SU-DHL-6 (cell line): ENCODE data around the gene CRY2.

ENCODE experiments used
- H2AFZ ChIP-seq: fragments of 200-600 bp; sonication (generic); 2 replicates; pipeline ENCODE4 v1.6.1; 2014; ENCODE audit warnings: low read depth, mild to moderate bottlenecking, moderate library complexity, mixed read lengths, antibody characterized with exemption, low read length; ENCODE audit not compliant: severe bottlenecking
- H3F3A ChIP-seq: fragments of 200-600 bp; shearing (Covaris generic); 2 replicates; pipeline ENCODE4 v1.6.0; 2016; ENCODE audit warnings: antibody characterized with exemption, mild to moderate bottlenecking; ENCODE audit not compliant: insufficient read depth
- H3K27ac ChIP-seq: fragments of 200-600 bp; sonication (generic); 2 replicates; pipeline ENCODE4 v1.5.1; 2016; ENCODE audit warnings: low read depth, mild to moderate bottlenecking, low read length, moderate library complexity, mixed read lengths
- H3K27me3 ChIP-seq: fragments of 200-600 bp; sonication (generic), shearing (Covaris generic); 2 replicates; pipeline ENCODE4 v1.6.0; 2014; ENCODE audit warnings: mild to moderate bottlenecking, low read length
- H3K36me3 ChIP-seq: fragments of 200-600 bp; sonication (generic); 2 replicates; pipeline ENCODE4 v1.6.1; 2014; ENCODE audit warnings: mild to moderate bottlenecking, low read length, mixed read lengths
- H3K4me2 ChIP-seq: fragments of 300-600, 200-600 bp; shearing (Covaris generic), sonication (generic); 2 replicates; pipeline ENCODE4 v1.6.0; 2014; ENCODE audit warnings: low read length, low read depth, mild to moderate bottlenecking; ENCODE audit not compliant: poor library complexity, severe bottlenecking
- H3K4me3 ChIP-seq: fragments of 200-600 bp; sonication (generic); 2 replicates; pipeline ENCODE4 v1.5.1; 2014; ENCODE audit warnings: antibody characterized with exemption, low read length, mild to moderate bottlenecking, mixed read lengths; ENCODE audit not compliant: insufficient read depth, poor library complexity, severe bottlenecking
- H3K79me2 ChIP-seq: fragments of 200-600 bp; sonication (generic); 2 replicates; pipeline ENCODE4 v1.6.1; 2014; ENCODE audit warnings: mild to moderate bottlenecking, low read length, moderate library complexity; ENCODE audit not compliant: insufficient read depth
- H3K9ac ChIP-seq: fragments of 200-600 bp; sonication (generic); 2 replicates; pipeline ENCODE4 v1.7.0; 2014; ENCODE audit warnings: mild to moderate bottlenecking, low read length
- H3K9me2 ChIP-seq: fragments of 200-600 bp; sonication (generic); replicated peaks from 2 replicates; pipeline ENCODE4 v1.6.1; 2014; ENCODE audit warnings: low read length; ENCODE audit not compliant: insufficient read depth
- H3K9me3 ChIP-seq: fragments of 200-600 bp; sonication (generic); 2 replicates; pipeline ENCODE4 v1.6.1; 2014; ENCODE audit warnings: low read length, mixed read lengths; ENCODE audit not compliant: insufficient read depth
- H4K20me1 ChIP-seq: fragments of 200-600 bp; sonication (generic); 2 replicates; pipeline ENCODE4 v1.6.1; 2014; ENCODE audit warnings: low read depth, mild to moderate bottlenecking, antibody characterized with exemption, low read length, moderate library complexity, mixed read lengths
- EZH2phosphoT487 ChIP-seq: fragments of 200-600 bp; sonication (generic), shearing (Covaris generic); conservative IDR thresholded peaks from 2 replicates; pipeline ENCODE4 v1.6.1; 2018; ENCODE audit warnings: mild to moderate bottlenecking, antibody characterized with exemption, low read length, moderate library complexity, mixed read lengths
- TF ChIP-seq, protein P1 (sequence below): fragments of 200-600 bp; sonication (generic); IDR thresholded peaks from one replicate; pipeline ENCODE4 v1.5.1; 2017; ENCODE audit warnings: antibody characterized with exemption, mild to moderate bottlenecking, low read length, moderate library complexity; ENCODE audit not compliant: insufficient read depth, poor library complexity, severe bottlenecking

CRY2 gene

DNA sequence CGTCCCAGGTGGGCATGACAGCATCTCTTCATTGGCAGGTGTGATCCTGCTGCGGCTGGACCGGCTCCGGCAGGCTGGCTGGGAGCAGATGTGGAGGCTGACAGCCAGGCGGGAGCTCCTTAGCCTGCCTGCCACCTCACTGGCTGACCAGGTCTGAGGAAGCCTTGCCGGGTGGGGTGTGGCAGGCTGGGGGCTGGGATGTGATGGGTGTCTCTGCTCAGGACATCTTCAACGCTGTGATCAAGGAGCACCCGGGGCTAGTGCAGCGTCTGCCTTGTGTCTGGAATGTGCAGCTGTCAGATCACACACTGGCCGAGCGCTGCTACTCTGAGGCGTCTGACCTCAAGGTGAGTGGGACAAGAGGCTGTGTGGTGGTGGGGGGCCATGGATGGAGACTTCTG lies 78.7 kb downstream of the CRY2 start:
- Histone ChIP-seq H3K36me3 (no peaks in the 10 kb centered on the region), H2AFZ (no peak overlapping the region), H3K27ac (no peak overlapping the region), H3K9ac (no peak overlapping the region), H3K4me2 (no peak overlapping the region), H3K9me2 (no peaks in the 10 kb centered on the region), H3K4me3 (no peak overlapping the region), H3F3A (peaks cover 13% of the 10 kb centered on the region), H3K27me3 (no peaks in the 10 kb centered on the region), H3K9me3 (no peaks in the 10 kb centered on the region), H4K20me1 (no peaks in the 10 kb centered on the region), H3K79me2 (no peaks in the 10 kb centered on the region)
- TF ChIP-seq, protein P1, sequence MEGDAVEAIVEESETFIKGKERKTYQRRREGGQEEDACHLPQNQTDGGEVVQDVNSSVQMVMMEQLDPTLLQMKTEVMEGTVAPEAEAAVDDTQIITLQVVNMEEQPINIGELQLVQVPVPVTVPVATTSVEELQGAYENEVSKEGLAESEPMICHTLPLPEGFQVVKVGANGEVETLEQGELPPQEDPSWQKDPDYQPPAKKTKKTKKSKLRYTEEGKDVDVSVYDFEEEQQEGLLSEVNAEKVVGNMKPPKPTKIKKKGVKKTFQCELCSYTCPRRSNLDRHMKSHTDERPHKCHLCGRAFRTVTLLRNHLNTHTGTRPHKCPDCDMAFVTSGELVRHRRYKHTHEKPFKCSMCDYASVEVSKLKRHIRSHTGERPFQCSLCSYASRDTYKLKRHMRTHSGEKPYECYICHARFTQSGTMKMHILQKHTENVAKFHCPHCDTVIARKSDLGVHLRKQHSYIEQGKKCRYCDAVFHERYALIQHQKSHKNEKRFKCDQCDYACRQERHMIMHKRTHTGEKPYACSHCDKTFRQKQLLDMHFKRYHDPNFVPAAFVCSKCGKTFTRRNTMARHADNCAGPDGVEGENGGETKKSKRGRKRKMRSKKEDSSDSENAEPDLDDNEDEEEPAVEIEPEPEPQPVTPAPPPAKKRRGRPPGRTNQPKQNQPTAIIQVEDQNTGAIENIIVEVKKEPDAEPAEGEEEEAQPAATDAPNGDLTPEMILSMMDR = no peak
- TF ChIP-seq EZH2phosphoT487 = no peak

DNA sequence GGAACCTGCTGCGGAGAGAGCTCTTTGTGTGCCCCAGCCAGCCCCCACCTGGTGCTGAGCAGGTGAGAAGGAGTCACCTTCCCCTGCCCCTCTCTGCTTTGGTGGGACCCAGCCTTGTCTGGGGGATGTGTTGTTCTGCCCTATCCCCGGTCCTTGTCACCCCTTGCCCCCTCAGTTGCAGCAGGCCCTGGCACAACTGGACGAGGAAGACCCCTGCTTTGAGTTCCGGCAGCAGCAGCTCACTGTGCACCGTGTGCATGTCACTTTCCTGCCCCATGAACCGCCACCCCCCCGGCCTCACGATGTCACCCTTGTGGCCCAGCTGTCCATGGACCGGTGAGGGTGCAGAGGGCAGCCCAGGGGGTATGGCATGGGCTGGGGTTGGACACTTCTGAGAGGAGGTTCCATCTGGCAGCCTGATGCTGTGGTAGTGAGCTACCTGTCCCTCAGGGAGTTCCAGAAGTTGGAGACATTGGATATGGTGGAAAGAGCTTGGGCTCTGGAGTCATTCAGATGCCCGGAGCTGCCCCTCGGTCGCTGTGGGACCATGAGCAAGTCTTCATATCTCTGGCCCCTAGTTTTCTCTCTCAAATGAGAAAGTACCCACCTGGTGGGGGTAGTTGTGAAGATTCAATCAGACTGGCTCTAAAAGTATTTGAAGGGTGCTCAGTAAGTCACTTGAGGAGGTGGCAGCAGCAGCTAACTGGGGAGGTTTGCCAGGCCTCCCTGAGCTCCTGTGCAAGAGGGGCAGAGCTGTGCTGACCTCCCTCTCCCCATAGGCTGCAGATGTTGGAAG lies 79.5 kb downstream of the CRY2 start:
- TF ChIP-seq, protein P1 = no peak
- TF ChIP-seq EZH2phosphoT487 = no peak
- Histone ChIP-seq H2AFZ (no peak overlapping the region), H3K9me2 (no peaks in the 10 kb centered on the region), H3K79me2 (no peaks in the 10 kb centered on the region), H3K27me3 (no peaks in the 10 kb centered on the region), H3K4me2 (no peak overlapping the region), H3K9me3 (no peaks in the 10 kb centered on the region), H4K20me1 (no peaks in the 10 kb centered on the region), H3K4me3 (no peak overlapping the region), H3F3A (peaks cover 19% of the 10 kb centered on the region), H3K27ac (no peak overlapping the region), H3K36me3 (no peaks in the 10 kb centered on the region), H3K9ac (no peak overlapping the region)

DNA sequence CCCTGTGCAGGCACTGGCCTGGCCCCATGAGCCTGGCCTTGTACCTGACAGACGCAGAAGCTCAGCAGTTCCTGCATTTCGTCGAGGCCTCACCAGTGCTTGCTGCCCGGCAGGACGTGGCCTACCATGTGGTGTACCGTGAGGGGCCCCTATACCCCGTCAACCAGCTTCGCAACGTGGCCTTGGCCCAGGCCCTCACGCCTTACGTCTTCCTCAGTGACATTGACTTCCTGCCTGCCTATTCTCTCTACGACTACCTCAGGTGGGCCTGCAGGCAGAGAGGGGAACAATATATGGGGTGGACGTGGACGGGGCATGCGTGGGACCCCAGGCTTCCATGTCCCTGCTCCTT lies 80.0 kb downstream of the CRY2 start:
- H3K4me2 ChIP-seq = no peak overlapping the region
- TF ChIP-seq EZH2phosphoT487 = no peak
- TF ChIP-seq, protein P1 = no peak
- no peak overlapping the region for H3K4me3 ChIP-seq
- H3F3A ChIP-seq = peaks cover 23% of the 10 kb centered on the region
- H3K27ac ChIP-seq = no peak overlapping the region
- no peak overlapping the region for H3K9ac ChIP-seq
- no peaks in the 10 kb centered on the region for H3K36me3 ChIP-seq
- 0 out of 2 replicates have a peak, but pooled peaks cover 2% of the 10 kb centered on the region for H3K79me2 ChIP-seq
- H3K9me2 ChIP-seq = no peaks in the 10 kb centered on the region
- no peaks in the 10 kb centered on the region for H3K9me3 ChIP-seq
- no peaks in the 10 kb centered on the region for H3K27me3 ChIP-seq
- H4K20me1 ChIP-seq = no peaks in the 10 kb centered on the region
- H2AFZ ChIP-seq = no peak overlapping the region
